GM18861 (cell line): ENCODE data around the gene ST14.
"Not testable (repeated sequence)": the region's sequence is repeated elsewhere in the genome, so short reads cannot be mapped to it uniquely, and the experiment has no call there.

ENCODE experiments used
- ATAC-seq: cut with Tn5 transposase; IDR thresholded peaks from one replicate; pipeline ENCODE4 v1.9.1; 2021; ENCODE audit not compliant: unreplicated experiment

ST14 gene

DNA sequence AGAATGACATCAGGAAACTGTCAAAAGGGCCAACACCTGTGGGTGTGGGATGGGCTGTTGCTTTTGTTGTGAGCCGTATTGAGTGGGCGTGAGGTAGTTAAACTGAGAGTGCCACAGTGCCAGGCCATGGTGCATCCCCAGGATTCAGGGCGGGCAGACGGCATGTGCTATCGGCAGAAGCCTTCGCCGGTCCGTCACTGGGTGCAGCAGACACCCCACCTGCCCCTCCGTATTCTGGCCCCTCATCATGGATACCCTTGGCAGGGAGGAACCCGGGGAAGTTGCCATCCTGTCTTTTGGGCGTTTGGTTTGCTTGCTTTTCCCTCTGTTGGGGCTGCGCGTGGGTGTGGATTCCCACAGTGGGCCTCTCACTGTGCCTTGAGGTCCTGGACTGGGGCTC lies 27.5 kb downstream of the ST14 start:
- ATAC-seq = no peak

DNA sequence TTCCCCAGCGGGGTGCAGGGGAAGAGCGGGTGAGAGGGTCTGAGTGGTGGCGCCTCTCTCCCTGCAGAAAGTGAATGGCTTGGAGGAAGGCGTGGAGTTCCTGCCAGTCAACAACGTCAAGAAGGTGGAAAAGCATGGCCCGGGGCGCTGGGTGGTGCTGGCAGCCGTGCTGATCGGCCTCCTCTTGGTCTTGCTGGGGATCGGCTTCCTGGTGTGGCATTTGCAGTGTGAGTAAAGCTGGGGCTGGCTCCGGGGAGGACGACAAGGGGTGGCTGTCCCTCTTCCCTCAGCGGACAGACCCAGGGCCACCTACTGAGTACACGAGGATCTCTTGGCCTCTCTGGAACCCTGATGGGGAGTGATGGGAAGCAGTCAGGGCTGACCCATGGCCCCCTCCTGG lies 28.5 kb downstream of the ST14 start:
- ATAC-seq = no peak

DNA sequence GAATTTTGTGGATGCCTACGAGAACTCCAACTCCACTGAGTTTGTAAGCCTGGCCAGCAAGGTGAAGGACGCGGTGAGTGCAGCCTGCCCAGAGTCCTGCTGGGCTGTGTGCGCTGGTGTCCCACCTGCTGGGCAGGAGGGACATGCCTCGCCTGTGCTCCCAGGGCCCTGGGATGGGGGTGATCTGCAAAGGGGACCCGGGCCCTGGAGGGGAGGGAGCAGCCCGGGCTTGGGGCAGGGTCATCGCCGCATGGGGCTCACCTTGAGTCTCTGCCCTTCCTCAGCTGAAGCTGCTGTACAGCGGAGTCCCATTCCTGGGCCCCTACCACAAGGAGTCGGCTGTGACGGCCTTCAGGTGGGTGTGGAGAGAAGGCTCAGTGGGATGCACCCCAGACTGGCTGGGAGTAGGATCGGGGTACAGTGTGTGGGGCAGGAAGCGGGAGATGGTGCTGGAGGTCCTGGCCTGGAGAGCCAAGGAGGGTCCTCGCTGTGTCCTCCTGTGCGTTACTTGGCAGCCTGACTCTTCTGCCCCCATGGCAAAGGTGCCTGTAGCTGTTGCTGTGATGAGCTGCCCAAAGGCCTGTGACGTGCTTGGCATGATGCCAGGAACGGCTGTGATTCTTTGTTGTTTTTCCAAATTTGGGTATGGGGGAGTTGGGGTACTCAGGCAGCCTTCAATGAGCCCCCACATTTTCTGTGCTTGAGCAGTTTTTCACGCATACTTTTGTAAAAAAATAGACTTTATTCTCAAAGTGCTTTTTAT lies 29.2 kb downstream of the ST14 start:
- no peak for ATAC-seq

- no peak for ATAC-seq
Measured at GRCh38 chr11:130189492-130190210, 30.1 kb downstream of the ST14 start.

DNA sequence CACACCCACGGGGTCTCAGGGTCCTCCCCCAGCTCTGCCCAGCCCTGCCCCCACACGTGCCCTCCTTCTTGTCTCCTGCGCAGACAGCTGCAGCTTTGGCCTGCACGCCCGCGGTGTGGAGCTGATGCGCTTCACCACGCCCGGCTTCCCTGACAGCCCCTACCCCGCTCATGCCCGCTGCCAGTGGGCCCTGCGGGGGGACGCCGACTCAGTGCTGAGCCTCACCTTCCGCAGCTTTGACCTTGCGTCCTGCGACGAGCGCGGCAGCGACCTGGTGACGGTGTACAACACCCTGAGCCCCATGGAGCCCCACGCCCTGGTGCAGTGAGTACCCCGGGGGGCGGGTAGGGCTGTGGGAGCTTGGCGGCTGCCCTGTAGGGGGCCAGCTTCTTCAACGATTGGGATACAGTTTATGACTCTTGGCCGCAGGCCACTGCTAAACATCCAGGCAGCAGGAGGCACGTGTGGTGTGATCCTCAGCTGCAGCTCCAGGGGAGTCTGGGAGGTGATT lies 30.8 kb downstream of the ST14 start:
- ATAC-seq = no peak

DNA sequence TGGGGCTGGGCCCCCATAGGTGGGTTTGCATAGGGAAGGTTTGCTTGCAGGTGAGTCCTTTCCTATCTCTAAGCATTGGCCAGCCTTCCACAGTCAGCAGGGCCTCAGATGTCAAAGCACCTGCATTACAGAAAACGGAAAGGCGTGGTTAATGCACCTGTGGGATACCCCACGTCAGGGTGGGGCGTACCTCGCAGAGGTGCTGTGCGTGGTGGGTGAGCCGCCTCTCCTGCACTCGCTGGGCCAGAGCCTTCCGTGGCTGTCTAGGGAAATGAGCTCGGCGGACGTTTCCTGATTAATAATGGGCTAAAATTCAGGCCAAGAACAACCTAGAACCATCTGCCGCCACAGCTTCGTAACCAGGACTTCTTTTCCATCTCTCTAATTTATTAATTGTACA lies 32.3 kb downstream of the ST14 start:
- ATAC-seq = no peak

DNA sequence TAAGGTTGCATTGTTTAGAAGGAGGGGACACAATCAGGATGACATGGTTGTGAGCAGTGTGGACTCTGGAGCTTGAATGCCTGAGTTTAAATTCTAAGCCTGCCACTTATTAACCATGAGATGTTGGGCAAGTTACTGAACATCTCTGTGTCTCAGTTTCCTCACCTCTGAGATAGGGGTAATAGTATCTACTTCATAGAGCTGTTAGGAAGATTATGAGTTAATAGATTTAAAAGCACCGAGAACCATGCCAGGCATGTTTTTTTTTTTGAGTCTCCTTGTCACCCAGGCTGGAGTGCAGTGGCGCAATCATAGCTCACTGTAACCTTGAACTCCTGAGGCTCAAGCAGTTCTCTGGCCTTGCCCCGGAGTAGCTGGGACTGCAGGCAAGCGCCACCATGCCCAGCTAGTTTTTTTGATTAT lies 33.3 kb downstream of the ST14 start:
- ATAC-seq = no peak

DNA sequence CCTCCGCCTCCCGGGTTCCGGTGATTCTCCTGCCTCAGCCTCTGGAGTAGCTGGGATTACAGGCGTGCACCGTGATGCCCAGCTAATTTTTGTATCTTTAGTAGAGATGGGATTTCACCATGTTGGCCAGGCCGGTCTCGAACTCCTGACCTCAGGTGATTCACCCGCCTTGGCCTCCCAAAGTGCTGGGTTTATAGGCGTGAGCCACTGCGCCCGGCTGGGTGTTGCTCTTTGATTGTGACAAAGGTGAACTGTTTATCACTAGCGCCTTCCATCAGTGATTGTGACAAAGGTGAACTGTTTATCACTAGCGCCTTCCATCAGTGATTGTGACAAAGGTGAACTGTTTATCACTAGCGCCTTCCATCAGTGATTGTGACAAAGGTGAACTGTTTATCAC lies 34.0 kb downstream of the ST14 start:
- not testable (repeated sequence) for ATAC-seq

DNA sequence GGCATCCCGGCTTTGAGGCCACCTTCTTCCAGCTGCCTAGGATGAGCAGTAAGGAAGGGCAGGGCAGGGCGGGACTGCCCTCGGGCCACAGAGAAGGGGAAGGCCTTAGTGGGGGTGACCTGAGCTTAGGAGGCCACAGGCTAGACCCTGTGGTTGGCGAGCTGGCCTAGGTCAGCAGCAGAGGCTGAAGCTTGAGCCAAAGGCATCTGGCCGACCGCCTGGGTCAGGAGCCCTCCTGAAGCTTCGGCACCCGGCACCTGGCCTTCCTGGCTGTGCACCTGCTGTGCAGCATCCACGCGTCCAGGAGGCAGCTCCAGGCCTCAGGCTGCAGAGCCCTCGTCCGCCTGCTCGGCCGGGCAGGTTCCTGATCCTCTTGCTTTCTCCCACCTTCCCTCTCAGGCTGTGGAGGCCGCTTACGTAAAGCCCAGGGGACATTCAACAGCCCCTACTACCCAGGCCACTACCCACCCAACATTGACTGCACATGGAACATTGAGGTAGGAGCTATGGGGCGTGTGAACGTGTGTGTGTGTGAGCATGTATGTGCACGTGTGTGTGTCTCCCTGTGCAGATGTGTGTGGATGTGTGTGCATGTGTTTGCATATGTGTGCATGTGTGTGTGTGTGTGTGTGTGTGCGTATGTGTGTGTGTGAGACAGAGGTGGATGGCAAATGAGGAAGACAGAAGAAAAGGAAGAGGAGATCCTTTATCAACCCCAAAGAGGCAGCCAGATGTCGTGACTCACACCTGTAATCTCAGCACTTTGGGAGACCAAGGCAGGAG lies 34.9 kb downstream of the ST14 start:
- ATAC-seq = no peak

GRCh38 chr11:130197386-130198035 lies 37.9 kb downstream of the ST14 start:
- ATAC-seq = no peak

DNA sequence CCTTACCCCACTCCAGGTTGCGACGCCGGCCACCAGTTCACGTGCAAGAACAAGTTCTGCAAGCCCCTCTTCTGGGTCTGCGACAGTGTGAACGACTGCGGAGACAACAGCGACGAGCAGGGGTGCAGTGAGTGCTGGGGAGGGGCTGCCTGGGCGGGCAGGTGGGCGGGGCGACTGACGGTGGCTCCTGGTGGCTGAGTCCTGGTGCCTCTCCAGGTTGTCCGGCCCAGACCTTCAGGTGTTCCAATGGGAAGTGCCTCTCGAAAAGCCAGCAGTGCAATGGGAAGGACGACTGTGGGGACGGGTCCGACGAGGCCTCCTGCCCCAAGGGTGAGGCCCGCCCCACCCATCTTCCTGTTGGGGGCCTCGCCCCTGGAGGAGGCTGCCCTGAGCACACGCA lies 38.7 kb downstream of the ST14 start:
- no peak for ATAC-seq

GRCh38 chr11:130198964-130199363 lies 39.4 kb downstream of the ST14 start:
- no peak for ATAC-seq

- ATAC-seq = no peak
Measured at GRCh38 chr11:130199792-130200191, 40.2 kb downstream of the ST14 start.

DNA sequence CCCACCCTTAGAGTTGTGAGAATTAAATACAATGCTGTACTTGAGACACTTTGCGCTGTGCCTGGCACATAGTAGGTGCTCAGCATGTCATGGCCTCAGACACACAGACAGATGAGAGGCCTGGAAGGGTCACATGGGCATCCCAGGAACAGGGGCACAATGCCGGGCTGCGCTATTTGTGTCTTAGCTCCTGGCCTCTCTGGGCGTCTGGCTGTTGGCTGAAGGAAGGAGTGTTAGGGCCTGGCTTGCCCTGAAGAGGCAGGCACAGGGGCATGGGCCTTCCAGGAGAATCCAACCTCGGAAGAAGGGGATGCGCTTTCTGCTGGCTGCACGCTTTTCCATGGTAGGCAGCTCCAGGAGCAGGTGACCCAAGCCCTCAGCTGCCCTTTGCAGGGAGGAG lies 41.4 kb downstream of the ST14 start:
- ATAC-seq = no peak

DNA sequence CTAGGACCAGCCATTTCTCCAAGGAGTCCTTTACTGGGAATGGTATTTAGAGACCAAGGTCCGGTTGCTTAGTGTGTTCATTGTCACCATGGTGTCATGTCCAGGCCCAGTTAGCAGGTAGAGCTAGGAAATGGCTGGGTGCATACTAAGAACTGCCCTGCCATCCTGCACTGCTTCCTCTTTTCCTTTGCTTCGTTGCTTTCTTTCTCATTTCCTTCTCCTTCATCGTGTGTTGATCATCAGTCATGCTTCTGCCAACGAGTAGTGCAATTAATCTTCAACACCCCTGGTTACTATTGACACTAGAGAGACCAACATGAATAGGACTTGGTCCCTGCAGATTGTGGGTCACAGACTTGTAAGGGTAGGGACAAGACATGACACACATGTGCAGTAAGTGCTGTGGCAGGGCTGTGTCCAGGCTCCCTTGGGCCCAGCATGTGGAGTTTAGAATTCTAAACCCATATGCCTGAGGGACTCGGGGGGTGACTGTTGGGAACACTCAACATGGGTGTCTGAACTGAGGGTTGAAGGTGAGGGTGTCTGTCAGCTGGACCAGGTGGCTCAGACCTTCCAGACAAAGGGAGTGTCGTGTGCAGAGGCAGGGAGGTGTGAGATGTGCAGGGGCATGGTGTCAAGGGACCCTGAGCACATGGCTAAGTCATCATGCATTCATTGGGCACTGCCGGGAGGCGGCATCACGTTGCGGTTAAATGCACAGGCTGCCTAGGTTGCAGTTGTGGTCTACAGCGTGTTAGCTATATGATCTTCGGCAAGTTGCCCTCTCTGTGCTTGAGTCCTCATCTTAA lies 42.6 kb downstream of the ST14 start:
- no peak for ATAC-seq

GRCh38 chr11:130202818-130203689 lies 43.5 kb downstream of the ST14 start:
- no peak for ATAC-seq

DNA sequence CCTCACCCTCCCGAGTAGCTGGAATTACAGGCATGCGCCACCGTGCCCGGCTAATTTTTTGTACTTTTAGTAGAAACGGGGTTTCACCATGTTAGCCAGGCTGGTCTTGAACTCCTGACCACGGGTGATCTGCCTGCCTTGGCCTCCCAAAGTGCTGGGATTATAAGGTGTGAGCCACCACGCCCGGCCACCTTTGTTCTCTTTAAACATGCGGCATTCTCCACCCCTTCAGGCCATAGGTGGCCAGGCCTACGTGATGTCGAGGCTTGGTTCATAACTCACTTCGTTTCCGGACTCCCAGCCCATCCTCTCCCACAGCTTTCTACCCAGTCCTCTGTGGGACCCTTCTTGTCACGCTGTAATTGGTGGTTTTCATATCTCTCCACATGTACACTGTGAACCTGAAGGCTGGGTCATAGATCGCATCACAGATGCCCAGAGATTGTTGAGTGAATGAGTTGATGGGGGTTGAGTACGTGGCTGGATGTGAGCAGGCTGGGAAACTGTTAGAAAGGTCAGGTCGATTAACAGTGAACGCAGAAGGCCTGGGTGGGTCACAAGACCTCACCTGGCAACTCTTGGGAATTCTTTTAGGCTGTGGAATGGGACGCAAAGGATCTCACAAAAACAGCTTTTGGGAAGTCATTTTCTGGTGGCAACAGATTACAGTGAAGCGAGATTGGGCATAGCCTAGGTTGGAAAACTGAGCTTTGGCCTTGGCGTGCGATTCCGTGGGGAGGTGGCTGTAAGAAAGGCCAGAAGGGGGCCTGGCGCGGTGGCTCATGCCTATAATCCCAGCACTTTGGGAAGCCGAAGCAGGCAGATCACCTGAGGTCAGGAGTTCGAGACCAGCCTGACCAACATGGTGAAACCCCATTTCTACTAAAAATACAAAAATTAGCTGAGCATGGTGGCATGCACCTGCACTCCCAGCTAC lies 44.5 kb downstream of the ST14 start:
- no peak for ATAC-seq

DNA sequence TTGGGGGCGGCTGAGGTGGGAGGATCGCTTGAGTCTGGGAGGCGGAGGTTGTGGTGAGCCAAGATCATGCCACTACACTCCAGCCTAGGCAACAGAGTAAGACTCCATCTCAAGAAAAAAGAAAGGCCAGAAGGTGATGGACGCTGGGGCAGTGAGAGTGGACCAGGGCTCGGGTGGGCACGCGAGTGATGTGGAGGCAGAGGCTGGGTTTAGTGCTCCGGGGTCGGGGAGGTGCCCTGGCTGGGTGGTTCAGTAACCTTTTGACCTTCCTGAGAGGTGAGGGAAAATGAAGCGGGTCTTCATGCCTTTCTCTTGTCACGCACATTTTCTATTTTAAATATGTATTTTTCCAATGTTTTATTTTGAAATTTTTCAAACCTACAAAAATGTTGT lies 45.1 kb downstream of the ST14 start:
- no peak for ATAC-seq
